ENCODE measurements around the gene PELI3.

The PELI3 gene

GRCh38 chr11:66505276-66505816 is 38.6 kb downstream of the PELI3 start:
- DNase-seq (ENCODE audit: low read depth in 2 of 2), result no peak

- no peak for DNase-seq (ENCODE audit: low read depth in 2 of 2)
These were observed 42.4 kb downstream of the PELI3 start for GRCh38 chr11:66509131-66509561.

- peak; percentile 31 to 47 for DNase-seq (ENCODE audit: low read depth in 2 of 2)
These were observed 43.7 kb downstream of the PELI3 start, which contains the start of gene BBS1 for GRCh38 chr11:66510271-66510989. TSS of gene BBS1 (plus strand) at chr11:66510635. CDS start at chr11:66510660, 25 bp downstream.

- DNase-seq (ENCODE audit: low read depth in 2 of 2), result no peak
These were observed 44.3 kb downstream of the PELI3 start for GRCh38 chr11:66510990-66511339.

GRCh38 chr11:66523611-66524010 is 56.9 kb downstream of the PELI3 start:
- no peak for DNase-seq (ENCODE audit: low read depth in 2 of 2)

- DNase-seq (ENCODE audit: low read depth in 2 of 2), result no peak
These were observed 57.8 kb downstream of the PELI3 start for GRCh38 chr11:66524304-66525040.

All from fibroblast of skin of left biceps (primary cell).